ENCODE results near the gene TMEM150B. TPM values are rescaled to one million over a fixed set of nuclear protein-coding genes. Genes with fewer than 3 reads are reported as not detected.

The TMEM150B gene
- total and polyA plus RNA-seq, 12 donors, result 0.11 to 20.8 (median 5.4) TPM

GRCh38 chr19:55279340-55279739, 45.8 kb downstream of the TMEM150B start:
- no peaks in the 10 kb centered on the region for H3K9me3 ChIP-seq (replicated peaks in 1 of 3)
- H3K4me3 ChIP-seq, result peak overlapping the region in 3 of 4 donors; percentile 67 to 94 (median 69)
- no peak for TF ChIP-seq POLR2A (IDR thresholded peaks at IDR 0.05)
- no peak for TF ChIP-seq CTCF (IDR thresholded peaks at IDR 0.05)
- H3K4me1 ChIP-seq (replicated peaks in 1 of 2), result peaks cover 6 to 14% of the 10 kb centered on the region in 2 donors
- intact Hi-C loops (cut with DNase I), result no loop called here
- H3K27ac ChIP-seq, result peak overlapping the region in 3 of 5 donors; percentile 38 to 87 (median 84)
- no peak for DNase-seq
- H3K27me3 ChIP-seq, result no peaks in the 10 kb centered on the region
- WGBS, 4 donors, result 5 to 7% (median 7%) methylated on average over 10 to 23 of the region's 23 CpGs
- H3K36me3 ChIP-seq (replicated peaks in 1 of 2), result peaks cover 0 to 8% of the 10 kb centered on the region in 2 donors

GRCh38 chr19:55278391-55279135, 46.6 kb downstream of the TMEM150B start:
- Histone ChIP-seq H3K27ac (no peak overlapping the region), H3K27me3 (no peaks in the 10 kb centered on the region), H3K4me3 (no peak overlapping the region), H3K9me3 (replicated peaks in 1 of 3) (no peaks in the 10 kb centered on the region), H3K36me3 (replicated peaks in 1 of 2) (peaks cover 0 to 16% of the 10 kb centered on the region in 2 donors), H3K4me1 (replicated peaks in 1 of 2) (peaks cover 6 to 14% of the 10 kb centered on the region in 2 donors)
- WGBS, 4 donors, result 75 to 85% (median 80%) methylated on average over 12 to 13 of the region's 13 CpGs
- DNase-seq, result no peak
- TF ChIP-seq POLR2A (IDR thresholded peaks at IDR 0.05), result no peak
- no peak for TF ChIP-seq CTCF (IDR thresholded peaks at IDR 0.05)
- intact Hi-C loops (cut with DNase I), result no loop called here

- Histone ChIP-seq H3K4me3 (no peak overlapping the region), H3K27me3 (no peaks in the 10 kb centered on the region), H3K4me1 (replicated peaks in 1 of 2) (peaks cover 6 to 14% of the 10 kb centered on the region in 2 donors), H3K27ac (no peak overlapping the region), H3K36me3 (replicated peaks in 1 of 2) (peaks cover 0 to 17% of the 10 kb centered on the region in 2 donors), H3K9me3 (replicated peaks in 1 of 3) (no peaks in the 10 kb centered on the region)
- intact Hi-C loops (cut with DNase I), result no loop called here
- TF ChIP-seq POLR2A (IDR thresholded peaks at IDR 0.05) (no peak), CTCF (IDR thresholded peaks at IDR 0.05) (no peak)
- WGBS, 4 donors, result 84 to 97% (median 90%) methylated on average over 8 to 17 of the region's 17 CpGs
- DNase-seq, result no peak
Measured at GRCh38 chr19:55277494-55277893, 47.6 kb downstream of the TMEM150B start.

GRCh38 chr19:55276720-55277430, 48.3 kb downstream of the TMEM150B start:
- no peak for DNase-seq
- TF ChIP-seq CTCF (IDR thresholded peaks at IDR 0.05), result no peak
- no peak for TF ChIP-seq POLR2A (IDR thresholded peaks at IDR 0.05)
- H3K36me3 ChIP-seq (replicated peaks in 1 of 2), result peaks cover 0 to 23% of the 10 kb centered on the region in 2 donors
- H3K9me3 ChIP-seq (replicated peaks in 1 of 3), result no peaks in the 10 kb centered on the region
- H3K4me1 ChIP-seq (replicated peaks in 1 of 2), result peaks cover 6 to 14% of the 10 kb centered on the region in 2 donors
- H3K4me3 ChIP-seq, result no peak overlapping the region
- 87 to 96% (median 90%) methylated on average over 12 to 15 of the region's 15 CpGs for WGBS, 4 donors
- H3K27ac ChIP-seq, result no peak overlapping the region
- no peaks in the 10 kb centered on the region for H3K27me3 ChIP-seq
- intact Hi-C loops (cut with DNase I), result no loop called here

Data from adrenal gland (tissue), 12 donors.